ENCODE data around the gene TTC38. TPM values are rescaled to one million over a fixed set of nuclear protein-coding genes. Genes with fewer than 3 reads are reported as not detected.
A peak's percentile ranks its signal among the peaks of the same experiment; 100 is the strongest.

TTC38 gene
- total RNA-seq, 2 donors from 2014 or later = 22.6 to 41.7 TPM

- no peaks in the 10 kb centered on the region for H3K27me3 ChIP-seq
- peaks cover 23% of the 10 kb centered on the region for H3K36me3 ChIP-seq
- DNase-seq (ENCODE audit: low spot score) = peak; percentile 76
- H3K4me3 ChIP-seq = peak within 1 kb of the TSS; percentile 61 to 93
- H3K27ac ChIP-seq = peak within 1 kb of the TSS; percentile 93 to 94
- no peak for TF ChIP-seq CTCF (IDR thresholded peaks at IDR 0.05)
- peaks cover 0 to 19% of the 10 kb centered on the region in 2 donors for H3K4me1 ChIP-seq
- H3K9me3 ChIP-seq = no peaks in the 10 kb centered on the region
Observed at GRCh38 chr22:46335201-46336118, 67.7 kb downstream of the TTC38 start, which contains the start of gene TRMU. Gene TRMU, plus strand, starts transcription at chr22:46335714. Its CDS starts 51 bp downstream, at chr22:46335765.

DNA sequence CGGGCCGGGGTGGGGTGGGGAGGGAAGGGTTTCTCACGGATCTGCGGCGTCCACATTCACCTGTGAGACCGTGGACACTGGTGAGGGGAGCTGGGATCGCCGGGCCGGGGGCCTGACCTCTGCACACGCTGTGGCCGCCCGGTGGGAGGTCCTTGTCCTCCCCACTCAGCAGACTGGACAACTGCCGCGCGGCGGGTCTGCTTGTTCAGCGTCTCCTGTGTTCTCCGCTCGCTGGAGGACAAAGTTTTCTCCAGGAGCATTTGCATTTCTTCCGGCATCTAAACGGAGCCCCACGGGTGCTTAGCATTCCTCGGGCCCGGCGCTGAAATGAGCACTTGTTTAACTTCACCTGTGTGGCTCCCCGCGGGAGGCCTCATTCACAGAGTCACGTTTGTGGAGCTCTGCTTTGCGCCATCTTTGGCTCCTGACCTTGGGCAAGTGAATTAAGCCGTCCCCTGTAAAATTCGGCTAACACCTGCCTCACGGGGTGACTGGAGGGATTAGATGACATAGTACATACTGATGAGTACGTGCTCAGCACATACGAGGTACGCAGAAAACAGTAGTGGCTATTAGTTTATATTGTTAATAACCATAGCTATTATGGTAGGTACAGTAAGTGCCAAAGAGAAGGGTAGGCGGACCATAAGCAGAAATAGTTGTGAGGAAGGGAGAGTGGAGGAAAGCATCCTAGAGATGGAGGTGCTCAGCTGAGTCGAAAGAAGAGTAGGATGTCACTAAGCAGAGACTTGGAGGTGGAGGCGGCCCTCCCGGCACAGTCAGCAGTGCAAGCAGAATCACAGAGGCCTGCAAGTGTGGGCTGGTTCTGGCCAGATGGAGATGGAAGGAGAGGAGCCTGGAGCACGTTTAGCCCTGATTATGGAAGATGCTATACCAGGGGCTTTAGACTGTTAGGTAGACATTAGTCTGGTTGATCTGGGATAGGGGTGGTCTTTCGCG is 68.6 kb downstream of the TTC38 start:
- TF ChIP-seq CTCF (IDR thresholded peaks at IDR 0.05) = no peak
- no peak for DNase-seq (ENCODE audit: low spot score)
- H3K27ac ChIP-seq = peak overlapping the region; percentile 93 to 94

DNA sequence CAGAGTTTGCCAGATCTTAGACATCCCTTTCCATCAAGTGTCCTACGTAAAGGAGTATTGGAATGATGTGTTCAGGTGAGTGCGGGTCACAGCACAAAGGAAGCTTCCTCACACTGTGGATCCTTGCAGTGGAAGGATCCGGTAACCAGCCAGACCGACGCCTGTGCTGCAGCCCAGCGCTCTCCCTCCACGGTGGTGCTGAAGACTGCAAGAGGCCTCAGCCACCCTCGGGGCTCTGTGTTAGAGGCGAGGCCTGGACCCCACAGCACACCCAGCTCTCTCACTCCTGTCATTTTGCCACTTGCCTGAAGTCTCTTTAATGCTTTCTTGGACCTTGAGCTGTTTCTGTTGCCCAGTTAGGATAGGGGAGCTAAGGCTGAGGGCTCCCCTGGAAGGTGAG is 70.1 kb downstream of the TTC38 start:
- Histone ChIP-seq H3K36me3 (peaks cover 41% of the 10 kb centered on the region), H3K27me3 (no peaks in the 10 kb centered on the region), H3K4me1 (peaks cover 0 to 19% of the 10 kb centered on the region in 2 donors), H3K4me3 (no peak overlapping the region), H3K9me3 (no peaks in the 10 kb centered on the region), H3K27ac (peak overlapping the region in 1 of 2 donors; percentile 93)
- TF ChIP-seq CTCF (IDR thresholded peaks at IDR 0.05) = no peak
- no peak for DNase-seq (ENCODE audit: low spot score)

More for the DNA sequence above, 68.6 kb downstream of the TTC38 start:
- H3K4me1 ChIP-seq = peaks cover 0 to 19% of the 10 kb centered on the region in 2 donors
- no peaks in the 10 kb centered on the region for H3K27me3 ChIP-seq
- H3K4me3 ChIP-seq = peak overlapping the region; percentile 61 to 93
- peaks cover 31% of the 10 kb centered on the region for H3K36me3 ChIP-seq
- H3K9me3 ChIP-seq = no peaks in the 10 kb centered on the region

DNA sequence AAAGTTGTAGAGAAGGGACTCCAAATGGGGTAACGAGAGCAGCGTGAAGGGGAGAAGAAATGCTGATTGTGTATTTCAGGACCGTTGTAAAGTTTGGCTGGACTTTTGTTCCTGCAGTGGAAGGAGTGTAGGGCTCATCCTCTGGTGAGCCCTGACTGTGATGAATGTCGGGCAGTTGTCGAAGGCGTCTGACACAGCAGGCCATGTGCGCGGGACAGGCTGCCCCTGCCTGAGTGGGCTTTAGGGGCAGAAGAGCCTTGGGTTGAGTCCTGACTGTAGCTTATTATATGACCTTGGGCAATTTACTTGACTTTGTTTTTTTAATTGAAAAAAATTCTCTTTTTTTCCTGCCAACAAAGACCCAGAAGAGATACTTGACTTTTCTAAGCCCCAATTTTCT is 70.8 kb downstream of the TTC38 start:
- no peak for DNase-seq (ENCODE audit: low spot score)
- TF ChIP-seq CTCF (IDR thresholded peaks at IDR 0.05) = no peak

GRCh38 chr22:46339956-46340355 is 72.1 kb downstream of the TTC38 start:
- no peak for TF ChIP-seq CTCF (IDR thresholded peaks at IDR 0.05)
- peaks cover 57% of the 10 kb centered on the region for H3K36me3 ChIP-seq
- H3K9me3 ChIP-seq = no peaks in the 10 kb centered on the region
- no peaks in the 10 kb centered on the region for H3K27me3 ChIP-seq
- no peak overlapping the region for H3K27ac ChIP-seq
- H3K4me3 ChIP-seq = no peak overlapping the region
- peaks cover 0 to 30% of the 10 kb centered on the region in 2 donors for H3K4me1 ChIP-seq
- DNase-seq (ENCODE audit: low spot score) = no peak

More for the DNA sequence above, 70.8 kb downstream of the TTC38 start:
- Histone ChIP-seq H3K27ac (no peak overlapping the region), H3K9me3 (no peaks in the 10 kb centered on the region), H3K27me3 (no peaks in the 10 kb centered on the region), H3K36me3 (peaks cover 49% of the 10 kb centered on the region), H3K4me3 (no peak overlapping the region), H3K4me1 (peaks cover 0 to 20% of the 10 kb centered on the region in 2 donors)

All from right atrium auricular region (tissue), 2 donors.